HepG2 (cell line): Measurements from ENCODE around the gene RAD1.

ENCODE experiments used
- DMTF1 ChIP-seq: sonication (generic); formaldehyde crosslinking; IDR thresholded peaks from 2 replicates; pipeline ENCODE4 v1.4.0; 2020; ENCODE audit warnings: mild to moderate bottlenecking, missing genetic modification reagents
- EP300 ChIP-seq, 3 experiments: sonication (generic) in 1 of 3; formaldehyde crosslinking in 1 of 3; IDR thresholded peaks; 2 replicates each; pipeline versions ENCODE4 v1.5.1 to v1.6.1; 2011 to 2020; ENCODE audit warnings: low read depth in 2 of 3, low read length in 2 of 3, borderline replicate concordance in 1 of 3, improper control_type of control experiment in 1 of 3, mild to moderate bottlenecking in 1 of 3, missing genetic modification reagents in 1 of 3, moderate library complexity in 1 of 3
- EZH2 ChIP-seq: conservative IDR thresholded peaks from 2 replicates; pipeline ENCODE4 v1.6.1; 2012; ENCODE audit warnings: mild to moderate bottlenecking, low read depth, low read length, moderate library complexity

GRCh38 chr5:34905564-34905963, 9.7 kb downstream of the RAD1 start:
- TF ChIP-seq DMTF1 (no peak), EP300 (IDR thresholded peaks at IDR 0.05; ENCODE audit: low read depth in 2 of 2, low read length in 2 of 2) (no peak), EP300 (CRISPR knock-in tag; IDR thresholded peaks at IDR 0.05; ENCODE audit: borderline replicate concordance) (no peak), EZH2 (no peak)
